ENCODE measurements around the gene PLCB3.

Gene PLCB3

GRCh38 chr11:64317325-64317960, 66.1 kb downstream of the PLCB3 start, which contains the start of gene TRMT112:
Gene TRMT112 (minus strand): TSS chr11:64317559. CDS start chr11:64317526, 33 bp downstream.
- DNase-seq (ENCODE audit: low spot score) = peak; percentile 95
- in situ Hi-C loops (cut with MboI; ENCODE audit: low pct_unique_long_range_greater_than_20kb, low sequenced_read_pairs, unreplicated experiment) = no loop called here
- no peak for TF ChIP-seq CTCF (IDR thresholded peaks at IDR 0.05; ENCODE audit: extremely low read depth, insufficient read depth, missing control alignments)

- DNase-seq (ENCODE audit: low spot score) = peak; percentile 97
- peak; percentile 72 for TF ChIP-seq CTCF (IDR thresholded peaks at IDR 0.05; ENCODE audit: extremely low read depth, insufficient read depth, missing control alignments)
- in situ Hi-C loops (cut with MboI; ENCODE audit: low pct_unique_long_range_greater_than_20kb, low sequenced_read_pairs, unreplicated experiment) = no loop called here
Observed at GRCh38 chr11:64317961-64318765, 66.8 kb downstream of the PLCB3 start, which contains the start of gene PRDX5. Gene PRDX5 (plus strand): TSS chr11:64318121. CDS start chr11:64318216, 95 bp downstream.
